HepG2 (cell line): ENCODE data around the gene TLDC2. TPM values are rescaled to one million over a fixed set of nuclear protein-coding genes. Genes with fewer than 3 reads are reported as not detected.

Experiments
- HHEX ChIP-seq: IDR thresholded peaks from 2 replicates; pipeline ENCODE4 v1.6.1; 2016; ENCODE audit warnings: control low read depth
- KDM6A ChIP-seq: IDR thresholded peaks from 2 replicates; pipeline ENCODE4 v1.6.1; 2016; ENCODE audit warnings: low read depth
- POLR2AphosphoS5 ChIP-seq: IDR thresholded peaks from 2 replicates; pipeline ENCODE4 v1.6.1; 2012; ENCODE audit warnings: low read depth, low read length
- REPIN1 ChIP-seq: sonication (generic); formaldehyde crosslinking; IDR thresholded peaks from 2 replicates; pipeline ENCODE4 v1.8.0; 2022; ENCODE audit warnings: missing genetic modification reagents, low read depth, mild to moderate bottlenecking, borderline replicate concordance
- SALL1 ChIP-seq: sonication (generic); formaldehyde crosslinking; IDR thresholded peaks from 2 replicates; pipeline ENCODE4 v1.8.0; 2022; ENCODE audit warnings: mild to moderate bottlenecking, missing genetic modification reagents
- ZNF318 ChIP-seq: sonication (generic); formaldehyde crosslinking; IDR thresholded peaks from 2 replicates; pipeline ENCODE4 v1.4.0; 2020; ENCODE audit warnings: mild to moderate bottlenecking, missing genetic modification reagents
- ZNF644 ChIP-seq: IDR thresholded peaks from 2 replicates; pipeline ENCODE4 v1.6.1; 2016; ENCODE audit warnings: low read depth
- ZNF746 ChIP-seq: sonication (generic); formaldehyde crosslinking; IDR thresholded peaks from 2 replicates; pipeline ENCODE4 v1.8.0; 2022; ENCODE audit warnings: mild to moderate bottlenecking, missing genetic modification reagents
- ZNF747 ChIP-seq: sonication (generic); formaldehyde crosslinking; IDR thresholded peaks from 2 replicates; pipeline ENCODE4 v1.8.1; 2023; ENCODE audit warnings: missing genetic modification reagents, mild to moderate bottlenecking, borderline replicate concordance
- ZNF784 ChIP-seq: sonication (generic); formaldehyde crosslinking; IDR thresholded peaks from 2 replicates; pipeline ENCODE4 v1.5.1; 2020; ENCODE audit warnings: missing genetic modification reagents, mild to moderate bottlenecking, borderline replicate concordance
- polyA plus RNA-seq, 8 experiments: library from polyadenylated mRNA; depleted of rRNA in 3 of 8; stranded (reverse) in 7 of 8; unstranded in 1 of 8; fragments of >200 nt; fragmentation: Illumina TruSeq in 4 of 8; extraction: Trizol in 4 of 8; gene quantifications; 2 replicates each; pipeline versions ENCODE4 v1.2.1 to v1.2.3, GENCODE V29; 2011 to 2016; ENCODE audit warnings: low read depth in 4 of 8, missing spikeins in 1 of 8, mixed read lengths in 1 of 8; ENCODE audit not compliant: insufficient read depth in 1 of 8
- total RNA-seq, 5 experiments: library from RNA; depleted of rRNA; stranded (reverse); fragments of >200 nt; fragmentation: Illumina TruSeq; extraction: Trizol; gene quantifications; 2 replicates each; pipeline ENCODE4 v1.2.3, GENCODE V29; 2016; ENCODE audit warnings: low read depth in 1 of 5
- TF ChIP-seq, protein P1 (sequence below): sonication (generic); formaldehyde crosslinking; IDR thresholded peaks from 2 replicates; pipeline ENCODE4 v1.9.0; 2021; ENCODE audit warnings: missing genetic modification reagents, borderline replicate concordance
- TF ChIP-seq, protein P2 (sequence below): sonication (generic); formaldehyde crosslinking; IDR thresholded peaks from 2 replicates; pipeline ENCODE4 v1.8.1; 2022; ENCODE audit warnings: mild to moderate bottlenecking, missing genetic modification reagents
- TF ChIP-seq, protein P3 (sequence below), 2 experiments: fragments of 450-650 bp in 1 of 2; sonication (generic) in 1 of 2; formaldehyde crosslinking; IDR thresholded peaks; 2 replicates each; pipeline versions ENCODE4 v1.5.0 to v1.8.0; 2020 to 2022; ENCODE audit warnings: mild to moderate bottlenecking in 1 of 2, missing genetic modification reagents in 1 of 2

Gene TLDC2
- total and polyA plus RNA-seq, 2 of the 13 experiments (the other 11 are each of a cell fraction or from before 2014, with no cell fraction given), result 1.5 to 1.6 TPM

DNA sequence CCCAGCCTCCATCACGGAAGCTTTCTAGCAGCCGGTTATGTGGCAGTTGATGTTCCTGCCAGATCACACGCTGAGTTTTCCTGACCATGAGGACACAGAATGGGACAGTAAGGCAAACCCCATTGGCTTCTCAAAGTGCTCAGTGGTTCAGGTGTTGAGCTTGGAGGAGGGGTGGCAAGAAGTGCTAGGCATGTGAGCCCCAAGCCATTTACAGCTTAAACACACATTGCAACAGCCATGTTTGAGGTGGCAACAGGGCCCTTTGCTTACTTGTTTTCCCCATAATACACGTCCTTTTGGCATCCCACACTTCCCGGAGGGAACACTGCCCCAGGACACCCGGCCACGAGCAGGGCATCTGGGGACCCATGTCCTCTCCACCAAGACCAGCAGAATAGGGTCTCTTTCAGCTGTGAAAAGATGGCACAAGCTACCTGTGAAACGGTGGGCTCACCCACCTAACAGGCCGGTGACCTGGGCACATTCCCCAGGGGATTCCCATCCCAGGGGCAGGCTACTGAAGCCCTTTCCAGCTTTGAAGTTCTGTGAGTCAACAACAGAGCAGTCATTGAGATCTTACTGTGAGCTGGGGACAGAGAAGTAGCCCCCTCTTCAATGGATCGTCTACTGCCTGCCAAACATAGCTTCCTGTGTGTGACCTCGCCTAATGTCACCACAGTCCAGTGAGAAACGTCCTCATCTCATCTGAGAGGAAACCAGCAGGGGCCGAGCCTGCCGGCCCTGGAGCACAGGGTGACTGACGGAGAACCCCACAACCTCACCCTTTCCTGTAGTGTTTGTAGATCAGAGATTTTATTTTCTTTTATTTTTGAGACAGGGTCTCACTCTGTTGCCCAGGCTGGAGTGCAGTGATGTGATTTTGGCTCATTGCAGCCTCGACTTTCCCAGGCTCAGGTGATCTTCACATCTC is 4.0 kb upstream of the TLDC2 start (continued):
- TF ChIP-seq REPIN1 (0 out of 2 replicates have a peak, but pooled peaks have one; percentile 0), HHEX (CRISPR knock-in tag) (no peak; the same call in 1 of the 2 replicates), POLR2AphosphoS5 (no peak), ZNF784 (0 out of 2 replicates have a peak, but pooled peaks have one; percentile 71), ZNF747 (CRISPR knock-in tag) (peak; percentile 93; the same call in 1 of the 2 replicates), ZNF746 (0 out of 2 replicates have a peak, but pooled peaks have one; percentile 55), ZNF644 (CRISPR knock-in tag) (peak; percentile 62; the same call in 1 of the 2 replicates), KDM6A (peak; percentile 38), SALL1 (CRISPR knock-in tag) (peak; percentile 53; the same call in 1 of the 2 replicates), ZNF318 (CRISPR knock-in tag) (no peak; the same call in 1 of the 2 replicates)
- TF ChIP-seq, protein P1, sequence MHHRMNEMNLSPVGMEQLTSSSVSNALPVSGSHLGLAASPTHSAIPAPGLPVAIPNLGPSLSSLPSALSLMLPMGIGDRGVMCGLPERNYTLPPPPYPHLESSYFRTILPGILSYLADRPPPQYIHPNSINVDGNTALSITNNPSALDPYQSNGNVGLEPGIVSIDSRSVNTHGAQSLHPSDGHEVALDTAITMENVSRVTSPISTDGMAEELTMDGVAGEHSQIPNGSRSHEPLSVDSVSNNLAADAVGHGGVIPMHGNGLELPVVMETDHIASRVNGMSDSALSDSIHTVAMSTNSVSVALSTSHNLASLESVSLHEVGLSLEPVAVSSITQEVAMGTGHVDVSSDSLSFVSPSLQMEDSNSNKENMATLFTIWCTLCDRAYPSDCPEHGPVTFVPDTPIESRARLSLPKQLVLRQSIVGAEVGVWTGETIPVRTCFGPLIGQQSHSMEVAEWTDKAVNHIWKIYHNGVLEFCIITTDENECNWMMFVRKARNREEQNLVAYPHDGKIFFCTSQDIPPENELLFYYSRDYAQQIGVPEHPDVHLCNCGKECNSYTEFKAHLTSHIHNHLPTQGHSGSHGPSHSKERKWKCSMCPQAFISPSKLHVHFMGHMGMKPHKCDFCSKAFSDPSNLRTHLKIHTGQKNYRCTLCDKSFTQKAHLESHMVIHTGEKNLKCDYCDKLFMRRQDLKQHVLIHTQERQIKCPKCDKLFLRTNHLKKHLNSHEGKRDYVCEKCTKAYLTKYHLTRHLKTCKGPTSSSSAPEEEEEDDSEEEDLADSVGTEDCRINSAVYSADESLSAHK (CRISPR knock-in tag), result no peak
- TF ChIP-seq, protein P2, sequence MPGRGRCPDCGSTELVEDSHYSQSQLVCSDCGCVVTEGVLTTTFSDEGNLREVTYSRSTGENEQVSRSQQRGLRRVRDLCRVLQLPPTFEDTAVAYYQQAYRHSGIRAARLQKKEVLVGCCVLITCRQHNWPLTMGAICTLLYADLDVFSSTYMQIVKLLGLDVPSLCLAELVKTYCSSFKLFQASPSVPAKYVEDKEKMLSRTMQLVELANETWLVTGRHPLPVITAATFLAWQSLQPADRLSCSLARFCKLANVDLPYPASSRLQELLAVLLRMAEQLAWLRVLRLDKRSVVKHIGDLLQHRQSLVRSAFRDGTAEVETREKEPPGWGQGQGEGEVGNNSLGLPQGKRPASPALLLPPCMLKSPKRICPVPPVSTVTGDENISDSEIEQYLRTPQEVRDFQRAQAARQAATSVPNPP (CRISPR knock-in tag), result no peak
- TF ChIP-seq, protein P3, sequence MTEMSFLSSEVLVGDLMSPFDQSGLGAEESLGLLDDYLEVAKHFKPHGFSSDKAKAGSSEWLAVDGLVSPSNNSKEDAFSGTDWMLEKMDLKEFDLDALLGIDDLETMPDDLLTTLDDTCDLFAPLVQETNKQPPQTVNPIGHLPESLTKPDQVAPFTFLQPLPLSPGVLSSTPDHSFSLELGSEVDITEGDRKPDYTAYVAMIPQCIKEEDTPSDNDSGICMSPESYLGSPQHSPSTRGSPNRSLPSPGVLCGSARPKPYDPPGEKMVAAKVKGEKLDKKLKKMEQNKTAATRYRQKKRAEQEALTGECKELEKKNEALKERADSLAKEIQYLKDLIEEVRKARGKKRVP (CRISPR knock-in tag; IDR thresholded peaks at IDR 0.05), result peak in 1 of 2 experiments; percentile 71; a peak in 2 of 4 replicates
